HEK293 (cell line): Measurements from ENCODE around the gene CENPB.

Experiments used
- CTCF ChIA-PET: fragments of 350-600 bp; formaldehyde crosslinking; extraction: SDS; loops from one replicate; lab custom pipeline; 2021; ENCODE audit warnings: antibody characterized with exemption; lab: Yijun Ruan, JAX
- POLR2A ChIA-PET: fragments of 300-600 bp; formaldehyde crosslinking; extraction: SDS; loops from one replicate; lab custom pipeline; 2020; ENCODE audit warnings: antibody characterized with exemption, inconsistent platforms; lab: Yijun Ruan, JAX
- H3K27ac ChIP-seq: fragments of 200-500 bp; sonication (Bioruptor generic); 2 replicates; pipeline ENCODE4 v1.5.1; 2014; ENCODE audit warnings: low read depth, low read length, control low read depth, inconsistent platforms; ENCODE audit errors: extremely low read depth
- H3K36me3 ChIP-seq, 2 experiments: fragments of 200-500 bp in 1 of 2; sonication (Bioruptor generic) in 1 of 2; 1 replicate in 1 of 2; 2 replicates in 1 of 2; pipeline ENCODE4 v1.5.1; 2014 to 2017; ENCODE audit warnings: inconsistent platforms in 2 of 2, low read length in 2 of 2; ENCODE audit not compliant: control insufficient read depth in 2 of 2, insufficient read depth in 1 of 2
- H3K4me1 ChIP-seq: fragments of 200-500 bp; sonication (Bioruptor generic); 2 replicates; pipeline ENCODE4 v1.5.1; 2014; ENCODE audit warnings: mild to moderate bottlenecking, low read length, inconsistent platforms; ENCODE audit not compliant: control insufficient read depth, insufficient read depth
- H3K4me3 ChIP-seq: 2 replicates; pipeline ENCODE4 v1.5.1; 2011; ENCODE audit warnings: low read depth, mild to moderate bottlenecking, control low read depth, low read length, moderate library complexity
- H3K9me3 ChIP-seq: fragments of 200-500 bp; sonication (Bioruptor generic); 2 replicates; pipeline ENCODE4 v1.5.1; 2014; ENCODE audit warnings: low read depth, low read length, inconsistent platforms; ENCODE audit not compliant: control insufficient read depth, insufficient read depth
- PRDM1 ChIP-seq: fragments of 450-650 bp; formaldehyde crosslinking; IDR thresholded peaks from 2 replicates; pipeline ENCODE4; 2016; ENCODE audit warnings: missing biosample characterization, missing genetic modification characterization
- SALL2 ChIP-seq: fragments of 450-650 bp; formaldehyde crosslinking; IDR thresholded peaks from 2 replicates; pipeline ENCODE4 v1.5.0; 2017; ENCODE audit warnings: missing biosample characterization, mild to moderate bottlenecking, missing genetic modification characterization, borderline replicate concordance
- ZBTB21 ChIP-seq: fragments of 450-650 bp; formaldehyde crosslinking; IDR thresholded peaks from 2 replicates; pipeline ENCODE4 v1.5.1; 2017; ENCODE audit warnings: missing biosample characterization, missing genetic modification characterization
- ZFP41 ChIP-seq: fragments of 450-650 bp; formaldehyde crosslinking; IDR thresholded peaks from 2 replicates; pipeline ENCODE4 v1.5.1; 2016; ENCODE audit warnings: missing biosample characterization, missing genetic modification characterization, borderline replicate concordance
- ZNF146 ChIP-seq: fragments of 450-650 bp; formaldehyde crosslinking; IDR thresholded peaks from 2 replicates; pipeline ENCODE4 v1.5.1; 2016; ENCODE audit warnings: missing biosample characterization, missing genetic modification characterization
- ZNF157 ChIP-seq: fragments of 450-650 bp; formaldehyde crosslinking; IDR thresholded peaks from 2 replicates; pipeline ENCODE4 v1.5.1; 2016; ENCODE audit warnings: missing biosample characterization, missing genetic modification characterization
- ZNF16 ChIP-seq: fragments of 450-650 bp; formaldehyde crosslinking; IDR thresholded peaks from 2 replicates; pipeline ENCODE4 v1.5.1; 2016; ENCODE audit warnings: low read depth, missing biosample characterization, missing genetic modification characterization
- ZNF184 ChIP-seq: fragments of 450-650 bp; IDR thresholded peaks from 2 replicates; pipeline ENCODE4 v1.5.1; 2018; ENCODE audit warnings: missing biosample characterization, mild to moderate bottlenecking, missing genetic modification characterization
- ZNF26 ChIP-seq: fragments of 450-650 bp; formaldehyde crosslinking; IDR thresholded peaks from 2 replicates; pipeline ENCODE4 v1.5.1; 2016; ENCODE audit warnings: missing biosample characterization, missing genetic modification characterization
- ZNF292 ChIP-seq: fragments of 450-650 bp; formaldehyde crosslinking; IDR thresholded peaks from 2 replicates; pipeline ENCODE4 v1.5.1; 2016; ENCODE audit warnings: low read depth, missing biosample characterization, missing genetic modification characterization, borderline replicate concordance
- ZNF433 ChIP-seq: fragments of 450-650 bp; formaldehyde crosslinking; IDR thresholded peaks from 2 replicates; pipeline ENCODE4 v1.5.1; 2016; ENCODE audit warnings: missing biosample characterization, missing genetic modification characterization, low read depth
- ZNF571 ChIP-seq: fragments of 450-650 bp; formaldehyde crosslinking; IDR thresholded peaks from 2 replicates; pipeline ENCODE4 v1.5.0; 2017; ENCODE audit warnings: missing biosample characterization, missing genetic modification characterization
- ZNF624 ChIP-seq: fragments of 450-650 bp; formaldehyde crosslinking; IDR thresholded peaks from 2 replicates; pipeline ENCODE4 v1.5.1; 2017; ENCODE audit warnings: missing biosample characterization, missing genetic modification characterization
- ZSCAN23 ChIP-seq: fragments of 450-650 bp; formaldehyde crosslinking; IDR thresholded peaks from 2 replicates; pipeline ENCODE4 v1.5.1; 2016; ENCODE audit warnings: missing biosample characterization, missing genetic modification characterization
- TF ChIP-seq, protein P1 (sequence below): fragments of 450-650 bp; formaldehyde crosslinking; IDR thresholded peaks from 2 replicates; pipeline ENCODE4 v1.5.0; 2017; ENCODE audit warnings: missing biosample characterization, missing genetic modification characterization, borderline replicate concordance
- TF ChIP-seq, protein P2 (sequence below): fragments of 450-650 bp; formaldehyde crosslinking; IDR thresholded peaks from 2 replicates; pipeline ENCODE4 v1.5.1; 2016; ENCODE audit warnings: missing biosample characterization, missing genetic modification characterization

The CENPB gene

GRCh38 chr20:3804781-3805180 is 18.2 kb upstream of the CENPB start:
- Histone ChIP-seq H3K4me3 (no peak overlapping the region), H3K27ac (no peak overlapping the region), H3K9me3 (no peaks in the 10 kb centered on the region), H3K4me1 (peaks cover 18% of the 10 kb centered on the region), H3K36me3 (peaks cover 26 to 65% of the 10 kb centered on the region in 2 experiments)
- TF ChIP-seq ZBTB21 (tag by site-specific recombination) (no peak), ZFP41 (no peak), ZNF184 (tag by site-specific recombination) (no peak), ZSCAN23 (tag by site-specific recombination) (no peak), ZNF571 (no peak), PRDM1 (tag by site-specific recombination) (no peak), ZNF624 (no peak), SALL2 (tag by site-specific recombination) (no peak), ZNF433 (tag by site-specific recombination) (no peak)
- TF ChIP-seq, protein P1, sequence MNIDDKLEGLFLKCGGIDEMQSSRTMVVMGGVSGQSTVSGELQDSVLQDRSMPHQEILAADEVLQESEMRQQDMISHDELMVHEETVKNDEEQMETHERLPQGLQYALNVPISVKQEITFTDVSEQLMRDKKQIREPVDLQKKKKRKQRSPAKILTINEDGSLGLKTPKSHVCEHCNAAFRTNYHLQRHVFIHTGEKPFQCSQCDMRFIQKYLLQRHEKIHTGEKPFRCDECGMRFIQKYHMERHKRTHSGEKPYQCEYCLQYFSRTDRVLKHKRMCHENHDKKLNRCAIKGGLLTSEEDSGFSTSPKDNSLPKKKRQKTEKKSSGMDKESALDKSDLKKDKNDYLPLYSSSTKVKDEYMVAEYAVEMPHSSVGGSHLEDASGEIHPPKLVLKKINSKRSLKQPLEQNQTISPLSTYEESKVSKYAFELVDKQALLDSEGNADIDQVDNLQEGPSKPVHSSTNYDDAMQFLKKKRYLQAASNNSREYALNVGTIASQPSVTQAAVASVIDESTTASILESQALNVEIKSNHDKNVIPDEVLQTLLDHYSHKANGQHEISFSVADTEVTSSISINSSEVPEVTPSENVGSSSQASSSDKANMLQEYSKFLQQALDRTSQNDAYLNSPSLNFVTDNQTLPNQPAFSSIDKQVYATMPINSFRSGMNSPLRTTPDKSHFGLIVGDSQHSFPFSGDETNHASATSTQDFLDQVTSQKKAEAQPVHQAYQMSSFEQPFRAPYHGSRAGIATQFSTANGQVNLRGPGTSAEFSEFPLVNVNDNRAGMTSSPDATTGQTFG (tag by site-specific recombination) = no peak
- TF ChIP-seq, protein P2, sequence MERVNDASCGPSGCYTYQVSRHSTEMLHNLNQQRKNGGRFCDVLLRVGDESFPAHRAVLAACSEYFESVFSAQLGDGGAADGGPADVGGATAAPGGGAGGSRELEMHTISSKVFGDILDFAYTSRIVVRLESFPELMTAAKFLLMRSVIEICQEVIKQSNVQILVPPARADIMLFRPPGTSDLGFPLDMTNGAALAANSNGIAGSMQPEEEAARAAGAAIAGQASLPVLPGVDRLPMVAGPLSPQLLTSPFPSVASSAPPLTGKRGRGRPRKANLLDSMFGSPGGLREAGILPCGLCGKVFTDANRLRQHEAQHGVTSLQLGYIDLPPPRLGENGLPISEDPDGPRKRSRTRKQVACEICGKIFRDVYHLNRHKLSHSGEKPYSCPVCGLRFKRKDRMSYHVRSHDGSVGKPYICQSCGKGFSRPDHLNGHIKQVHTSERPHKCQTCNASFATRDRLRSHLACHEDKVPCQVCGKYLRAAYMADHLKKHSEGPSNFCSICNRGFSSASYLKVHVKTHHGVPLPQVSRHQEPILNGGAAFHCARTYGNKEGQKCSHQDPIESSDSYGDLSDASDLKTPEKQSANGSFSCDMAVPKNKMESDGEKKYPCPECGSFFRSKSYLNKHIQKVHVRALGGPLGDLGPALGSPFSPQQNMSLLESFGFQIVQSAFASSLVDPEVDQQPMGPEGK (tag by site-specific recombination) = no peak
- ChIA-PET CTCF (interaction anchor here (1.2 to 2.0 kb wide), 2 partner anchors 15 to 94 kb away, joined by 5 to 6 read pairs; partner anchors contain the start of gene AP5S1), POLR2A (interaction anchor here (1.1 to 1.6 kb wide), 3 partner anchors 9 to 16 kb away, joined by 3 to 12 read pairs (median 4); partner anchors contain the start of genes AP5S1 and CDC25B)

- peaks cover 26 to 70% of the 10 kb centered on the region in 2 experiments for H3K36me3 ChIP-seq
These were observed 17.8 kb upstream of the CENPB start for GRCh38 chr20:3804254-3804751.

GRCh38 chr20:3803854-3804253 is 17.3 kb upstream of the CENPB start:
- no peak overlapping the region for H3K27ac ChIP-seq
- ChIA-PET POLR2A (no interaction called here), CTCF (no interaction called here)
- no peak for TF ChIP-seq ZNF292
- H3K4me1 ChIP-seq = peaks cover 18% of the 10 kb centered on the region
- H3K4me3 ChIP-seq = no peak overlapping the region
- H3K36me3 ChIP-seq = peaks cover 26 to 75% of the 10 kb centered on the region in 2 experiments
- no peaks in the 10 kb centered on the region for H3K9me3 ChIP-seq

More at GRCh38 chr20:3804254-3804751, 17.8 kb upstream of the CENPB start:
- ChIA-PET POLR2A (interaction anchor here (1.2 to 1.6 kb wide), 2 partner anchors 8 to 16 kb away, joined by 4 to 12 read pairs; partner anchors contain the start of genes AP5S1 and CDC25B), CTCF (interaction anchor here (2.0 kb wide), 1 partner anchor 93 kb away, joined by 5 read pairs; no protein-coding TSS in a partner anchor)
- Histone ChIP-seq H3K4me3 (no peak overlapping the region), H3K9me3 (no peaks in the 10 kb centered on the region), H3K4me1 (peaks cover 18% of the 10 kb centered on the region), H3K27ac (no peak overlapping the region)
- TF ChIP-seq ZNF146 (tag by site-specific recombination) (no peak), ZNF16 (peak; percentile 27; the same call in 1 of the 2 replicates), ZNF157 (peak; percentile 73), ZNF26 (tag by site-specific recombination) (no peak)
